EH (cell line): ENCODE data around the gene CMSS1.
"Not testable (repeated sequence)": the region's sequence is repeated elsewhere in the genome, so short reads cannot be mapped to it uniquely, and the experiment has no call there.

Source experiments
- DNase-seq: peaks from one replicate; pipeline ENCODE4 v3.0.0-alpha.2; 2015; ENCODE audit warnings: low read depth

Gene CMSS1

GRCh38 chr3:100229188-100229587 lies 411.5 kb downstream of the CMSS1 start:
- DNase-seq: not testable (repeated sequence)

GRCh38 chr3:100230710-100231109 lies 413.0 kb downstream of the CMSS1 start:
- peak; percentile 74 for DNase-seq
